GM12873 (cell line): ENCODE measurements around the gene SLC27A4.

Source experiments
- TF ChIP-seq, protein P1 (sequence below): IDR thresholded peaks from 2 replicates; pipeline ENCODE4 v1.5.1; 2012; ENCODE audit warnings: low read depth, mild to moderate bottlenecking, moderate library complexity, low read length, control low read depth; ENCODE audit not compliant: insufficient read depth; ENCODE audit errors: missing control alignments

The SLC27A4 gene

GRCh38 chr9:128382261-128382660 is 41.9 kb downstream of the SLC27A4 start:
- TF ChIP-seq, protein P1, sequence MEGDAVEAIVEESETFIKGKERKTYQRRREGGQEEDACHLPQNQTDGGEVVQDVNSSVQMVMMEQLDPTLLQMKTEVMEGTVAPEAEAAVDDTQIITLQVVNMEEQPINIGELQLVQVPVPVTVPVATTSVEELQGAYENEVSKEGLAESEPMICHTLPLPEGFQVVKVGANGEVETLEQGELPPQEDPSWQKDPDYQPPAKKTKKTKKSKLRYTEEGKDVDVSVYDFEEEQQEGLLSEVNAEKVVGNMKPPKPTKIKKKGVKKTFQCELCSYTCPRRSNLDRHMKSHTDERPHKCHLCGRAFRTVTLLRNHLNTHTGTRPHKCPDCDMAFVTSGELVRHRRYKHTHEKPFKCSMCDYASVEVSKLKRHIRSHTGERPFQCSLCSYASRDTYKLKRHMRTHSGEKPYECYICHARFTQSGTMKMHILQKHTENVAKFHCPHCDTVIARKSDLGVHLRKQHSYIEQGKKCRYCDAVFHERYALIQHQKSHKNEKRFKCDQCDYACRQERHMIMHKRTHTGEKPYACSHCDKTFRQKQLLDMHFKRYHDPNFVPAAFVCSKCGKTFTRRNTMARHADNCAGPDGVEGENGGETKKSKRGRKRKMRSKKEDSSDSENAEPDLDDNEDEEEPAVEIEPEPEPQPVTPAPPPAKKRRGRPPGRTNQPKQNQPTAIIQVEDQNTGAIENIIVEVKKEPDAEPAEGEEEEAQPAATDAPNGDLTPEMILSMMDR, result no peak

- TF ChIP-seq, protein P1, result no peak
These were observed 42.9 kb downstream of the SLC27A4 start for GRCh38 chr9:128383007-128383753.

- TF ChIP-seq, protein P1, result no peak
These were observed 43.5 kb downstream of the SLC27A4 start for GRCh38 chr9:128383791-128384190.

DNA sequence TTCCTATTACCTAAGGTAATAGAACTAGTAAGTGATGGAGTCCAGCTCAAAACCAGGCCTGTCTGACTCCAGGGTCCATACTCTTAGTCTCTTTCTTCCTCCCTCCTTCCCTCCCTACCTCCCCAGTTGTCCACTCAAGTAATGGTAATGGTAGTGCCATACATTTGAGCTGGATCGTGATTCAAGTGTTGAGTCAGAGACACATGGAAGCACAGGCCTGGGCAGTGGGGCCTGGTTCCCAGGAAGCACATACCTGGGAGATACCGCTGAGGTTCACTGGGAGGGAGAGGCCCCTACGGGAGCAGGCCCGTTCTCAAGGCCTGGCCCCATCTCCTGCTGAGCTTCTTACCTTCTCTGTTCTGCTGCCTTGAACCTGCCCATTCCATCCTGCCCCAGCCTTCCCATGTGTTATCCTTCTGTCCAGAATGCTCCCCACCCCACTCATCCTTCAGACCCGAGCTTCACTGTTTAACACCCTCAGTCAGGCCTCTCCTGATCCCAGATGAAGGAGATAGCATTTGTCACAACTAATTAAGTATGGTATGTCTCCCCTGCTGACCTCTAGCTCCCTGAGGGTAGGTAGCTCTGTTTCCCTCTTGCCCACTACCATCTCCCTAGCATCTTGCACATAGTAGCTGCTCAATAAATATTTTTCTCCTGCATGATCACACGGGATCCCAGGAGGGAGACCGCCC is 44.6 kb downstream of the SLC27A4 start:
- TF ChIP-seq, protein P1, result no peak

- TF ChIP-seq, protein P1, result no peak
These were observed 45.5 kb downstream of the SLC27A4 start for GRCh38 chr9:128385496-128386460.

- TF ChIP-seq, protein P1, result no peak
These were observed 47.8 kb downstream of the SLC27A4 start for GRCh38 chr9:128388150-128388549.

DNA sequence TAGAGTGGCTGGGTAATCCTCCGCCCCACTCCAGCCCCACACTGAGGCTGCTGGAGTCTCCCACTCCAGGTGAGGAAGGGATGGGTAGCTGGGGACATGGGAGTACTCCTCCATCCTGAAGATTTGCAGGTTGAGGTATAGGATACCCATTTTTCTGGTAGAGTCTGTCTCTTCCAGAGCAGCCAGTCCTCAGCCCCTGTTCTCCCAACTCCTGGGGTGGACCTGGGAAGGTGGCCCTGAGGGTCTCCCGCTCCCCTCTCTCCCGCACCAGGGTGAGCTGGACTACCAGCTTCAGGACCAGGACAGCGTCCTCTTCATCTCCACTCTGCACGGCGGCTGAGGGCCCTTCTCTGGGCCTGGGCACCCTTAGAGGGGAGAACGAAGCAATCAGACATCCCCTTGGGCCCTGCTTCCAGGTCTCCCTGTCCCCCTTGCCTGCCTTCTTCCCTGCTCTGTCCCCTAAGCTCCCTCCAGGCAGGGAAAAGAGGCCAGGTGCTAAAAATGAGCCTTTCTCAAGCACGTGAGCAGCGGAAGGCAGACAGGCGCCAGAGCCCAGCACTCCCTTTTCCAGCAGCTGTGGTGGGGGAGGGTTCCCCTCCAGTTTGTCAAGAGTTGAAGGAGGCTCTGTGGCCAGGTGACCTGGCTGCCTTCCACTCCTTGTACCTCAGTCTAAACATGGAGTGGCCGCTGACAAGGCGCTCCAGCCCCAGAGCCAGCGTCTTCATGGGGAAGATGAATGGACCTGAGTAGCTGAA is 49.2 kb downstream of the SLC27A4 start:
- TF ChIP-seq, protein P1, result no peak
